Activated CD4-positive, alpha-beta T cell treated with anti-CD3 and anti-CD28 coated beads, Interleukin-2, amount 10 ng/mL, durations not matched to agents 24 days and 14 days (primary cell): ENCODE results near the gene SLC45A2. TPM values are rescaled to one million over a fixed set of nuclear protein-coding genes. Genes with fewer than 3 reads are reported as not detected.
"Not testable (repeated sequence)": the region's sequence is repeated elsewhere in the genome, so short reads cannot be mapped to it uniquely, and the experiment has no call there.

ENCODE experiments used
- DNase-seq: peaks from one replicate; pipeline ENCODE4 v3.0.0; 2022
- H3K27ac Mint-ChIP-seq: one replicate; pipeline ENCODE4 v1.8.0; 2022; ENCODE audit warnings: mild to moderate bottlenecking, mixed read lengths
- H3K27me3 Mint-ChIP-seq: one replicate; pipeline ENCODE4 v1.8.0; 2022; ENCODE audit warnings: mixed read lengths
- H3K36me3 Mint-ChIP-seq: one replicate; pipeline ENCODE4 v1.8.0; 2022; ENCODE audit warnings: low read depth, mild to moderate bottlenecking, mixed read lengths
- H3K4me1 Mint-ChIP-seq: one replicate; pipeline ENCODE4 v1.8.0; 2021; ENCODE audit warnings: mixed read lengths
- H3K4me3 Mint-ChIP-seq: one replicate; pipeline ENCODE4 v1.8.0; 2022; ENCODE audit warnings: mild to moderate bottlenecking, moderate library complexity, mixed read lengths
- H3K9me3 Mint-ChIP-seq: one replicate; pipeline ENCODE4 v1.8.0; 2021; ENCODE audit warnings: mixed read lengths
- intact Hi-C: fragments of 100-400 bp; cut with micrococcal nuclease; formaldehyde crosslinking; loops from one replicate; pipeline ENCODE4 v1.15.1; 2023
- total RNA-seq: library from RNA; stranded (reverse); gene quantifications from 2 replicates; pipeline ENCODE4 v1.2.3, GENCODE V29; 2022

Gene SLC45A2
- total RNA-seq, 1 donor from 2014 or later = not detected

GRCh38 chr5:33906248-33906647 lies 78.2 kb downstream of the SLC45A2 start:
- DNase-seq, H3K27ac Mint-ChIP-seq, H3K4me3 Mint-ChIP-seq, H3K27me3 Mint-ChIP-seq, H3K9me3 Mint-ChIP-seq, H3K4me1 Mint-ChIP-seq, H3K36me3 Mint-ChIP-seq, intact Hi-C loops: not testable (repeated sequence)

DNA sequence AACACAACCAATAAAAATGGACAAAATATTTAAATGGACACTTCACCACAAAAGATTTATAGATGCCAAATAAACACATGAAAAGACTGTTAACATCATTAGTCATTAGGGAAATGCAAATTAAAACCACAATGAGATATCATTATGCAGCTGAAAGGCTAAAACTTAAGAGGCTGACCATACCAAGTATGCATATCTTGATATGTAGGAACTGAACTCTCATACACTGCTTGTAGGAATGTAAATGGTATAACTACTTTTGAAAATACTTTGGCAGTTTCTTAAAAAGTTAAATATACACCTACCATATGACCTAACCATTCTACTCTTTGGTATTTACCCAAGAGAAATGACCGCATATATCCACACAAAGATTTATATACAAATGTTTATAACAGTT lies 79.1 kb downstream of the SLC45A2 start:
- H3K27ac Mint-ChIP-seq = no peak overlapping the region
- H3K4me3 Mint-ChIP-seq = no peak overlapping the region
- no peak for DNase-seq
- H3K27me3 Mint-ChIP-seq = peaks cover 2% of the 10 kb centered on the region
- no peaks in the 10 kb centered on the region for H3K4me1 Mint-ChIP-seq
- H3K36me3 Mint-ChIP-seq = no peaks in the 10 kb centered on the region
- peaks cover 9% of the 10 kb centered on the region for H3K9me3 Mint-ChIP-seq
- intact Hi-C loops = no loop called here

DNA sequence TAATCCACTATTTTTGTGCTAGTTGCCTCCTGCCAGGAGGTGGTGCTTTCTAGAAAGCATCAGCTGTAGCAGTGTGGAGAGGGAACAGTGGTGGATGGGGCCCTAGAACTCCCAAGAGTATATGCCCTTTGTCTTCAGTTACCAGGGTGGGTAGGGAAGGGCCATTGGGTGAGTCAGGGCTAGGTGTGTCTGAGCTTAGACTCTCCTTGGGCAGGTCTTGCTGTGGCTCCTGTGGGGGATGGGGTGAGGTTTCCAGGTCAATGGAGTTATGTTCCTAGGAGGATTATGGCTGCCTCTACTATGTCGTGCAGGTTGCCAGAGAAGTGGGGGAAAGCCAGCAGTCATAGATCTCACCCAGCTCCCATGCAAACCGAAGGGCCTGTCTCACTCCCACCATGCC lies 81.4 kb downstream of the SLC45A2 start:
- H3K4me3 Mint-ChIP-seq = no peak overlapping the region
- H3K27ac Mint-ChIP-seq = no peak overlapping the region
- H3K9me3 Mint-ChIP-seq = peaks cover 9% of the 10 kb centered on the region
- no peaks in the 10 kb centered on the region for H3K4me1 Mint-ChIP-seq
- intact Hi-C loops = no loop called here
- peaks cover 2% of the 10 kb centered on the region for H3K27me3 Mint-ChIP-seq
- DNase-seq = no peak
- H3K36me3 Mint-ChIP-seq = no peaks in the 10 kb centered on the region

DNA sequence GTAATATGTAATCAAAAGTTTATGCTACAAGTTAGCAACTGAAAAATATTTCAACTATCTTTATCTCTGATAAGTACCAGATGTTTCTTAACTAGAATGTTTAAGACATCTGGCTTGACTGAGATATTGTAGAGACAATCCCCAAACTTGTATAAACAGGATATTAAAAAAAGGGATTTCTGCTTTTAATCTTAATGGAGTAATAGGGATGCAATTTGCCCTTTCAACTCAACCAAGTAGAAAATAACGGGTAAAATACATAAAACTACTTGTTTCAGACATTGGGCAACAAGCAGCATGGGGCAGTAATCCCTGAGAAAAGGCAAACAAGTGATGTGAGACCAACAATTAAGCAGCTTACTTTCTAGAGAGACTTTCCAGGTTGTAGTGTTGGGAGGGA lies 83.3 kb downstream of the SLC45A2 start:
- Mint-ChIP-seq H3K9me3 (peaks cover 5% of the 10 kb centered on the region), H3K27ac (no peak overlapping the region), H3K36me3 (no peaks in the 10 kb centered on the region), H3K27me3 (peaks cover 10% of the 10 kb centered on the region), H3K4me1 (no peaks in the 10 kb centered on the region), H3K4me3 (no peak overlapping the region)
- DNase-seq = no peak
- intact Hi-C loops = no loop called here

Other genes with a start within 250 kb of the SLC45A2 start
- gene ADAMTS12, start 92.7 kb downstream of the SLC45A2 start, total RNA-seq = not detected in 2 replicates
- gene RXFP3, start 48.3 kb downstream of the SLC45A2 start, total RNA-seq = not detected in 2 replicates
- gene AMACR, start 23.4 kb upstream of the SLC45A2 start, total RNA-seq = 6.4 and 7.7 TPM in 2 replicates
- gene C1QTNF3, start 58.5 kb upstream of the SLC45A2 start, total RNA-seq = 2.0 and 2.1 TPM in 2 replicates